NCI-H226 (cell line): Measurements from ENCODE around the gene GLCE.

Source experiments
- DNase-seq: peaks from one replicate; pipeline ENCODE4 v3.0.0-alpha.2; 2015

GLCE gene

GRCh38 chr15:69160141-69160993, at the start of gene GLCE:
GLCE (plus strand) TSS chr15:69160635; CDS start chr15:69255807, 95,172 bp downstream.
- peak; percentile 98 for DNase-seq

- DNase-seq = no peak
Measured at GRCh38 chr15:69114331-69114928, 46.0 kb upstream of the GLCE start.

- no peak for DNase-seq
Measured at GRCh38 chr15:69115031-69115430, 45.4 kb upstream of the GLCE start.

- DNase-seq = no peak
Measured at GRCh38 chr15:69116391-69116790, 44.0 kb upstream of the GLCE start.

GRCh38 chr15:69117431-69117871, 43.0 kb upstream of the GLCE start:
- DNase-seq = no peak

- no peak for DNase-seq
Measured at GRCh38 chr15:69118089-69118488, 42.3 kb upstream of the GLCE start.

GRCh38 chr15:69119001-69119400, 41.4 kb upstream of the GLCE start:
- DNase-seq = no peak

- DNase-seq = no peak
Measured at GRCh38 chr15:69119683-69120395, 40.6 kb upstream of the GLCE start.

- no peak for DNase-seq
Measured at GRCh38 chr15:69120732-69121131, 39.7 kb upstream of the GLCE start.

GRCh38 chr15:69121198-69121828, 39.1 kb upstream of the GLCE start:
- no peak for DNase-seq

- no peak for DNase-seq
Measured at GRCh38 chr15:69125236-69125635, 35.2 kb upstream of the GLCE start.

- peak; percentile 17 for DNase-seq
Measured at GRCh38 chr15:69126054-69126469, 34.4 kb upstream of the GLCE start.

- no peak for DNase-seq
Measured at GRCh38 chr15:69127306-69127705, 33.1 kb upstream of the GLCE start.

GRCh38 chr15:69128667-69129311, 31.6 kb upstream of the GLCE start:
- no peak for DNase-seq

GRCh38 chr15:69131362-69132220, 28.8 kb upstream of the GLCE start:
- DNase-seq = no peak

- DNase-seq = no peak
Measured at GRCh38 chr15:69132430-69132829, 28.0 kb upstream of the GLCE start.

- no peak for DNase-seq
Measured at GRCh38 chr15:69132977-69133861, 27.2 kb upstream of the GLCE start.

- no peak for DNase-seq
Measured at GRCh38 chr15:69133862-69134519, 26.4 kb upstream of the GLCE start.

GRCh38 chr15:69134791-69135190, 25.6 kb upstream of the GLCE start:
- no peak for DNase-seq

- no peak for DNase-seq
Measured at GRCh38 chr15:69135499-69135898, 24.9 kb upstream of the GLCE start.
